HCT116 (cell line): ENCODE measurements around the gene TSPAN31.

Experiments
- ATF3 ChIP-seq: IDR thresholded peaks from 2 replicates; pipeline ENCODE4 v1.6.1; 2012
- CTCF ChIP-seq, 3 experiments: fragments of 200-600 bp in 1 of 3; sonication (generic) in 1 of 3; IDR thresholded peaks in 2 of 3; conservative IDR thresholded peaks in 1 of 3; 2 replicates each; pipeline ENCODE4 v1.5.1; 2012 to 2017; ENCODE audit warnings: low read depth in 2 of 3, low read length in 2 of 3, antibody characterized with exemption in 1 of 3, borderline replicate concordance in 1 of 3, control low read depth in 1 of 3, mild to moderate bottlenecking in 1 of 3, mixed read lengths in 1 of 3, mixed run types in 1 of 3, moderate library complexity in 1 of 3; ENCODE audit not compliant: insufficient read depth in 1 of 3
- EGR1 ChIP-seq: IDR thresholded peaks from 2 replicates; pipeline ENCODE4 v1.6.1; 2012; ENCODE audit warnings: low read depth
- EZH2 ChIP-seq: fragments of 200-600 bp; sonication (generic); IDR thresholded peaks from 2 replicates; pipeline ENCODE4 v1.6.1; 2017; ENCODE audit warnings: antibody characterized with exemption, mixed run types
- EZH2phosphoT487 ChIP-seq: fragments of 200-600 bp; IDR thresholded peaks from 2 replicates; pipeline ENCODE4 v1.6.1; 2018; ENCODE audit warnings: antibody characterized with exemption, borderline replicate concordance
- JUND ChIP-seq: IDR thresholded peaks from 2 replicates; pipeline ENCODE4 v1.6.1; 2012
- MAX ChIP-seq: IDR thresholded peaks from 2 replicates; pipeline ENCODE4 v1.6.1; 2012
- POLR2A ChIP-seq: IDR thresholded peaks from 2 replicates; pipeline ENCODE4 v1.7.0; 2011; ENCODE audit warnings: borderline replicate concordance; ENCODE audit not compliant: insufficient read depth, insufficient read length; ENCODE audit errors: extremely low read depth
- POLR2AphosphoS5 ChIP-seq: IDR thresholded peaks from 2 replicates; pipeline ENCODE4 v1.6.1; 2011; ENCODE audit warnings: mild to moderate bottlenecking, low read depth, low read length, moderate library complexity
- RAD21 ChIP-seq: IDR thresholded peaks from 2 replicates; pipeline ENCODE4 v1.6.1; 2012; ENCODE audit warnings: low read depth, mild to moderate bottlenecking
- ZNF274 ChIP-seq: fragments of 200-500 bp; sonication (Bioruptor generic); IDR thresholded peaks from 2 replicates; pipeline ENCODE4 v1.6.1; 2014; ENCODE audit warnings: mild to moderate bottlenecking, low read depth, low read length, inconsistent platforms

GRCh38 chr12:57745485-57745881, 644 bp downstream of the TSPAN31 start:
- TF ChIP-seq EZH2 (no peak), CTCF (IDR thresholded peaks at IDR 0.05 in 2 of 3, conservative IDR thresholded peaks at IDR 0.05 in 1 of 3; ENCODE audit: borderline replicate concordance in 1 of 3, insufficient read depth in 1 of 3, low read depth in 2 of 3, low read length in 2 of 3) (no peak), POLR2AphosphoS5 (peak; percentile 33; the same call in 1 of the 2 replicates), MAX (no peak), POLR2A (no peak), RAD21 (no peak), EZH2phosphoT487 (no peak), ZNF274 (no peak), ATF3 (no peak), EGR1 (no peak), JUND (no peak)
